GM10266 (cell line): Measurements from ENCODE around the gene NUAK2.

Experiments
- DNase-seq: peaks from one replicate; pipeline ENCODE4 v3.0.0; 2012; ENCODE audit errors: extremely low spot score
- TF ChIP-seq, protein P1 (sequence below): IDR thresholded peaks from 2 replicates; pipeline ENCODE4 v1.5.1; 2012; ENCODE audit warnings: mild to moderate bottlenecking, low read depth; ENCODE audit not compliant: control insufficient read depth, insufficient read depth; ENCODE audit errors: missing control alignments

Gene NUAK2

DNA sequence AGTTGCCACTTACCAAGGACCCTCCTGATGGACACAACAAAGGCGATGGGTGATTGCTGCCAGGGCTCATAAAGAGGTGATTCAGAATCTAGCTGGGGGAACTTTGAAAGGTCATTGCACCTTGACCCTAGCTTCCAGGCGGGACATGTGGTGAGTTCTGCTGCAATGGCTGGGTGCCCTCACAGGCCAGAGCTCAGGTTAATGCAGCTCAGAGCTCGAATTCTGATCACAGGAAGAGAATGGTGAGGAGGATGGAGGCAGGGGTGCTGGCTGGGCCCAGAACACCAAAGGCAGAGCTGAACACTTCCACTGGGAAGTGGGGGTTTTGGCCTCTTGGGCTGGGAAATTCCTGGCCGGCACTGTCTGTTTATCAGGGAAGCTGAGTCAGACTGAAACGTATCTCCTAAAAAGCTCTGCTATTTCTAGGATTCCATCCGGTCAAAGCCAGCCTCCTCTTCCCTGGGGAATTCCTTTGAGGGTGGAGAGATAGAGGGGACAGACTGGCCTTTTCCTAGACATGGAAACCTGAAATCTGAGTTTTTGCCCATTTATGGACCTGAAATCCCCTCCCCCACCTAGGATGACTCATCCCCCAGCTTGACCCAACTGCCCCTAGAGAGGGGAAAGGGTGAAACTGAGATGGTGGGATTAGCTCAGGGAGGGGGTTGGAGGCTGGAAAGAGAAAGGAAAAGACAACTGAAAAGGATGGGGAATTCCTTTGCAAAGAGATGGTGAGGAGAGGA is 27.2 kb downstream of the NUAK2 start:
- TF ChIP-seq, protein P1, sequence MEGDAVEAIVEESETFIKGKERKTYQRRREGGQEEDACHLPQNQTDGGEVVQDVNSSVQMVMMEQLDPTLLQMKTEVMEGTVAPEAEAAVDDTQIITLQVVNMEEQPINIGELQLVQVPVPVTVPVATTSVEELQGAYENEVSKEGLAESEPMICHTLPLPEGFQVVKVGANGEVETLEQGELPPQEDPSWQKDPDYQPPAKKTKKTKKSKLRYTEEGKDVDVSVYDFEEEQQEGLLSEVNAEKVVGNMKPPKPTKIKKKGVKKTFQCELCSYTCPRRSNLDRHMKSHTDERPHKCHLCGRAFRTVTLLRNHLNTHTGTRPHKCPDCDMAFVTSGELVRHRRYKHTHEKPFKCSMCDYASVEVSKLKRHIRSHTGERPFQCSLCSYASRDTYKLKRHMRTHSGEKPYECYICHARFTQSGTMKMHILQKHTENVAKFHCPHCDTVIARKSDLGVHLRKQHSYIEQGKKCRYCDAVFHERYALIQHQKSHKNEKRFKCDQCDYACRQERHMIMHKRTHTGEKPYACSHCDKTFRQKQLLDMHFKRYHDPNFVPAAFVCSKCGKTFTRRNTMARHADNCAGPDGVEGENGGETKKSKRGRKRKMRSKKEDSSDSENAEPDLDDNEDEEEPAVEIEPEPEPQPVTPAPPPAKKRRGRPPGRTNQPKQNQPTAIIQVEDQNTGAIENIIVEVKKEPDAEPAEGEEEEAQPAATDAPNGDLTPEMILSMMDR, result no peak
- DNase-seq, result no peak

DNA sequence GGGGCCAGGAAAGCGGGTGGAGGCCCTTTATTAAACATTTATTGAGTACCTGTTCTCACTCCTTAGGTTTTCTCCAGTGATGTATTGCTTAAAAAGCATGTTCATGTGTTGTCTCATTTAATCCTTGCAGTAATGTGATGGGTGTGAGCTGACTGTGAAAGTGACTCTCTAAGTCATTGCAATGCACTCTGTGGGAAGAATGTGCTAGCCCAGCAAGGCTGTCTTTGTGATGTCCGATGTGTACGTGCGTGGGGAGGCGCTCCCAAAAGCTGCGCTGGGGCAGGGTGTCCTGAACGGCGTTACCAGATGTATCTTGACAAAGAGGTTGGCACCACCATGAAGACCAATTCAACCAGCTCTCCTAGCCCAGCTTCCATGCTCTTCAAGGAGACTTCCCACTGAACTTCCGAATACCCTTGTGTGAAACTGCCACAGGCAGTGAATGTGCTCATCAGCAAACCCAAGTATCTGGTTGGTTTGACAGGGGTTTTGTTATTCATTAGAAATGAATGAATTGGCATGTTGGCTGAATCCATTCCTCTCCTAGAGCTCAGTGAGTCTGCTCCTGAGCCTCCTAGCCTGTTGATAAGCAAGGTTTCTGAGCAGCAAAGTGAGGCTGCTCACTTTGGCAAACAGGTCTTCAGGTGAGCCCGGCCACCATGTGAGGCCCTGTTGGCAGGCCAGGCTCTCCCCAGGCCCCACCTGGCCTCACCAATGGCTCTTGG is 28.0 kb downstream of the NUAK2 start:
- no peak for DNase-seq

GRCh38 chr1:205291596-205291995 is 29.9 kb downstream of the NUAK2 start:
- no peak for DNase-seq
- TF ChIP-seq, protein P1, result no peak

More for the DNA sequence above, 28.0 kb downstream of the NUAK2 start:
- TF ChIP-seq, protein P1, result no peak

DNA sequence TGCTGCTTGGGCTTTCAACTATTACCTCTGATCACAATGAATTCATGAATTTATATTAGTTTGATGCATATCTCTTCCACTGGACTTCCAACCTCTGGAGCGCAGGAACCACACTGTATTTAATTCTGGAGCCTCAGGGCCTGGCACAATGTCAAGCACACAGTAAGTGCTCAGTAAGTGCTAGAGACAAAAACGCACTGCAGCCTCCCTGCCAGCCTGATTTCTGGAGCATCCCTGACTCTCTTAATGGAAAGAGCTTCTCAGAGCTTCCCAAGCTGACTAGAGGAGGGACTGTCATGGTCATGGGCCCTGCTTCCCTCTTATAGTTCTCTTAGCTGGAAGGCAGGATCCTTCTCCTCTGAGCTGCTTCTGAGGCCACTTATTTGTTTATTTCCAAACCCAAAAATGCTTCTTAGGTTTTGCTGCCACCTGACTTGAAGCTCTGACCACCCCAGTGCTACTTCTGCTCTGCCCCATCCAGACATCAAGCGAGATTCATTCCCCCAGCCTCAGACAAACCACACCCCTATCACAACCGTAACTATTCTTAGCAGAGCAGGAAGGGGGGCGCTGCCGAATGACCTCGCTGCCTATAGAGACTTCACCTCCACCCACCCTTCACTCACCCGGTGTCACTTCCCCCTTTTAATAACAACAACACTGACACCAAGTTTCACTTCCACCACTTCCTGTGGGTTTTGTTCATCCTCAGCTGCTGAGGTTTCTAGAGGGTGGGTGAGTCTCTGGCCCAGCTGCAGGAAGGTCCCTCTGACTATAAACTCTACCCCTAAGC is 33.6 kb downstream of the NUAK2 start:
- TF ChIP-seq, protein P1, result no peak
- peak; percentile 87 for DNase-seq

DNA sequence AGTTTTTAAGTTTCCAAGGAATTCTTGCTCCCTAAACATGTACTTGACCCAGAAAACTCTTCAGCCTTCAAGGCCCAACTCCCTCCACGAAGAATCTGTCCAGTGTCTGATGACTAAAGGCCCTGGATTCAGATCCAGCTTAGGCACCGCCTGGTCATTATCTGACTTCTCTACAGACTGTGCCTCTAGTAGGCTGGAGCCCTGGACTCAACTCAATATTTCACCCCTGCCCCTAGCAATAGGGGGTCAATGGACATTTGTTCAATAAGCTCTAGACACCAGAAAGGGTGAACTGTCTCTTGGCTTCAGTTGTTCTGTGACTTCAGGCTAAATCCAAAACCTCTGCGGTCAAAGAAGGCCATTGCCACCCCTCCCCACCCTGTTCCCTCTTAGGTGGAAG is 34.5 kb downstream of the NUAK2 start:
- no peak for DNase-seq
- TF ChIP-seq, protein P1, result no peak

GRCh38 chr1:205286335-205286950 is 35.1 kb downstream of the NUAK2 start:
- TF ChIP-seq, protein P1, result no peak
- DNase-seq, result peak; percentile 56
